ENCODE measurements around the gene GRPEL2. TPM values are rescaled to one million over a fixed set of nuclear protein-coding genes. Genes with fewer than 3 reads are reported as not detected.

The GRPEL2 gene
- polyA plus RNA-seq, 1 experiment: 21.6 TPM

DNA sequence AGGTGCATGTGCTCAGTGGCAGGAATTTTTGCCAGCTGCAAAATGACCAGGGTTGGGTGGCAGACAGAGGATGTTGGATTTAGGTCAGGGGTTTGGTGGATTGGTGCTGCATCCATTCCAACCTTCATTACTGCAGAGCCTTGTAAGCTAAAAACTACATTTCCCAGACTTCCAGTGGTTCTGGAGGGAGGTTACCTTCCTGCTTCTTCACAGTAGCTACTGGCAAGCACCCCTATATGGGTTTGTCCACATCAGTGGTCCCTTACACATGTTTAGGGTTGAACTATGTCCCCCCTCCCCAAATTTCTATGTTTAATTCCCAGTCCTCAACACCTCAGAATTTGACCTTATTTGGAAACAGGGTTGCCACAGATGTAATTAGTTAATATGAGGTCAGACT lies 54.5 kb downstream of the GRPEL2 start:
- ChIA-PET POLR2A (interaction anchor here (0.5 to 1.1 kb wide), 2 partner anchors 23 to 86 kb away, joined by 3 to 4 read pairs; no protein-coding TSS in a partner anchor), CTCF (interaction anchor here (2.0 kb wide), 1 partner anchor 18 kb away, joined by 10 read pairs; no protein-coding TSS in a partner anchor)
- Histone ChIP-seq H3K27me3 (ENCODE audit: control insufficient read depth, insufficient read depth, low read length) (no peaks in the 10 kb centered on the region), H3K9me3 (ENCODE audit: control insufficient read depth, insufficient read depth, low read length) (no peaks in the 10 kb centered on the region), H3K4me3 (ENCODE audit: low read depth, low read length) (no peak overlapping the region), H3K27ac (ENCODE audit: low read depth, low read length) (no peak overlapping the region)
- DNase-seq (ENCODE audit: low read depth, low spot score): no peak
- TF ChIP-seq, protein P1, sequence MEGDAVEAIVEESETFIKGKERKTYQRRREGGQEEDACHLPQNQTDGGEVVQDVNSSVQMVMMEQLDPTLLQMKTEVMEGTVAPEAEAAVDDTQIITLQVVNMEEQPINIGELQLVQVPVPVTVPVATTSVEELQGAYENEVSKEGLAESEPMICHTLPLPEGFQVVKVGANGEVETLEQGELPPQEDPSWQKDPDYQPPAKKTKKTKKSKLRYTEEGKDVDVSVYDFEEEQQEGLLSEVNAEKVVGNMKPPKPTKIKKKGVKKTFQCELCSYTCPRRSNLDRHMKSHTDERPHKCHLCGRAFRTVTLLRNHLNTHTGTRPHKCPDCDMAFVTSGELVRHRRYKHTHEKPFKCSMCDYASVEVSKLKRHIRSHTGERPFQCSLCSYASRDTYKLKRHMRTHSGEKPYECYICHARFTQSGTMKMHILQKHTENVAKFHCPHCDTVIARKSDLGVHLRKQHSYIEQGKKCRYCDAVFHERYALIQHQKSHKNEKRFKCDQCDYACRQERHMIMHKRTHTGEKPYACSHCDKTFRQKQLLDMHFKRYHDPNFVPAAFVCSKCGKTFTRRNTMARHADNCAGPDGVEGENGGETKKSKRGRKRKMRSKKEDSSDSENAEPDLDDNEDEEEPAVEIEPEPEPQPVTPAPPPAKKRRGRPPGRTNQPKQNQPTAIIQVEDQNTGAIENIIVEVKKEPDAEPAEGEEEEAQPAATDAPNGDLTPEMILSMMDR (IDR thresholded peaks at IDR 0.05; ENCODE audit: low read depth, low read length): no peak

DNA sequence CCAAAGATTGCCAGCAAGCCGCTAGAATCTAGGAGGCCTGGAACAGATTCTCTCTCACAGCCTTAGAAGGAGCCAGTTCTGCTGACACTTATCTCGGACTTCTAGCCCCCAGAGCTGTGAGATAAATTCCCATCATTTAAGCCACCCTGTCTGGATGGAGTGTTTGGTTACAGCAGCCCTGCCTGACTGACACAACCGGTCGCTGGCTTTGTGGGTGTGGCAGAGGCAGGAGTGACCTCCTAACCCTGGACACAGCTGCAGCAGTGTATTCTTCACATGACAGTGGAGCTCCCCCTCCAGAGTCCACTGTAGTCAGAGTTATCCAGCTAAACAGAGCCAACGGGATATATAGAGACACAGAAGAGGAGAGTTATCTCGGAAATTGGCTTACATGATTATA lies 55.0 kb downstream of the GRPEL2 start:
- no peak overlapping the region for H3K27ac ChIP-seq (ENCODE audit: low read depth, low read length)
- DNase-seq (ENCODE audit: low read depth, low spot score): no peak
- no peaks in the 10 kb centered on the region for H3K9me3 ChIP-seq (ENCODE audit: control insufficient read depth, insufficient read depth, low read length)
- TF ChIP-seq, protein P1 (IDR thresholded peaks at IDR 0.05; ENCODE audit: low read depth, low read length): no peak
- H3K4me3 ChIP-seq (ENCODE audit: low read depth, low read length): no peak overlapping the region
- ChIA-PET POLR2A (interaction anchor here (0.9 to 1.1 kb wide), 2 partner anchors 14 to 23 kb away, joined by 3 read pairs; no protein-coding TSS in a partner anchor), CTCF (interaction anchor here (1.1 to 2.0 kb wide), 2 partner anchors 13 to 19 kb away, joined by 3 to 10 read pairs; no protein-coding TSS in a partner anchor)
- no peaks in the 10 kb centered on the region for H3K27me3 ChIP-seq (ENCODE audit: control insufficient read depth, insufficient read depth, low read length)

DNA sequence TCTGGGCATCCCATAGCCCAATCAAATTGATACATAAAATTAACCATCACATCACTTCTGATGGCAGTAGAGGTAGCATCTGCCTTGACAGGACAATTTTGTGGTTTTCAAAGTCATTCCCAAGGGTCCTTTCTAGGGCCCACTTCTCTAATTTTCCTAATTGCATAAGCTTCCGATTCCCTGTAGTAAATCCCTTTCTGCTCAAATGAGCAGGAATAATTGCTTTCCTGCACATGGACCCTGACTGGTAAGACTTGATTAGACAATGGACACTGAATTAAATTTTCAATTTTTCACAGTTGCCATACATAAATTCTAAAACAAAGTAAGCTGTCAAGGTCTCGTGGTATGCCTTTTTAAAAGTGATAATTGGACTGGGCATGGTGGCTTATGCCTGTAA lies 55.8 kb downstream of the GRPEL2 start:
- H3K4me3 ChIP-seq (ENCODE audit: low read depth, low read length): no peak overlapping the region
- TF ChIP-seq, protein P1 (IDR thresholded peaks at IDR 0.05; ENCODE audit: low read depth, low read length): no peak
- POLR2A ChIA-PET: interaction anchor here (0.9 kb wide), 1 partner anchor 13 kb away, joined by 3 read pairs; no protein-coding TSS in a partner anchor
- no peak for DNase-seq (ENCODE audit: low read depth, low spot score)
- H3K9me3 ChIP-seq (ENCODE audit: control insufficient read depth, insufficient read depth, low read length): no peaks in the 10 kb centered on the region
- H3K27me3 ChIP-seq (ENCODE audit: control insufficient read depth, insufficient read depth, low read length): no peaks in the 10 kb centered on the region
- CTCF ChIA-PET: interaction anchor here (0.6 to 2.0 kb wide), 4 partner anchors 13 to 178 kb away, joined by 3 to 10 read pairs (median 3); no protein-coding TSS in a partner anchor
- H3K27ac ChIP-seq (ENCODE audit: low read depth, low read length): no peak overlapping the region

DNA sequence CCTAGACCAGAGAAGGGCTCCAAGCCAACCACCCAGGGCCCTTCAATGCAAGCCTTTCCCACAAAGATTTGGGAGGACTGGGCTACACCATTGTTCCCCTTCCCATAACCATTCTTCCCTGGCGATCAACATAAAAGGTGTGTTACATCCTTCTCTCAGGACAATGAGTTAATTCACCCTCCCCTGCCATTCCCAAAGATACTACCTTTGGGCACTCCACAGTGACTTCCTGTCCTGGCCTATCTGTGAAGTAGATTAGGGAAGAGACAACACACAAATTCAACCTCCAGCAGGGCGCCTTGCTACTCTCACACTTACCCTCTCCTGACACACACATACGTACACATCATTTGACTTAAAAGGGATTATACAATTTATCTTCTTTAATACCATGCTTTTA lies 57.0 kb downstream of the GRPEL2 start:
- Histone ChIP-seq H3K9me3 (ENCODE audit: control insufficient read depth, insufficient read depth, low read length) (no peaks in the 10 kb centered on the region), H3K27me3 (ENCODE audit: control insufficient read depth, insufficient read depth, low read length) (no peaks in the 10 kb centered on the region), H3K4me3 (ENCODE audit: low read depth, low read length) (no peak overlapping the region), H3K27ac (ENCODE audit: low read depth, low read length) (no peak overlapping the region)
- TF ChIP-seq, protein P1 (IDR thresholded peaks at IDR 0.05; ENCODE audit: low read depth, low read length): no peak
- ChIA-PET POLR2A (no interaction called here), CTCF (interaction anchor here (0.6 to 2.9 kb wide), 2 partner anchors 21 to 32 kb away, joined by 3 to 14 read pairs; no protein-coding TSS in a partner anchor)
- no peak for DNase-seq (ENCODE audit: low read depth, low spot score)

Other genes with a start within 250 kb of the GRPEL2 start
- gene ABLIM3, start 204.0 kb upstream of the GRPEL2 start, polyA plus RNA-seq (2011; rRNA removed): 52.6 and 60.6 TPM in 2 replicates
- gene AFAP1L1, start 73.6 kb upstream of the GRPEL2 start, polyA plus RNA-seq (2011; rRNA removed): 1.8 and 2.6 TPM in 2 replicates
- 11.0 and 11.8 TPM in 2 replicates for gene PCYOX1L, start 12.5 kb downstream of the GRPEL2 start, polyA plus RNA-seq (2011; rRNA removed)
- 0.24 TPM in 1 of 2 replicates, not detected in the other for gene IL17B, start 33.8 kb downstream of the GRPEL2 start, polyA plus RNA-seq (2011; rRNA removed)
- gene CSNK1A1, start 205.9 kb downstream of the GRPEL2 start, polyA plus RNA-seq (2011; rRNA removed): 260 and 329 TPM in 2 replicates
- 0.61 and 0.74 TPM in 2 replicates for gene ARHGEF37, start 236.0 kb downstream of the GRPEL2 start, polyA plus RNA-seq (2011; rRNA removed)

All from AG04450 (cell line).